GM13976 (cell line): Measurements from ENCODE around the gene HSPA12B.

Experiments
- DNase-seq: peaks from one replicate; pipeline ENCODE4 v3.0.0; 2012; ENCODE audit warnings: low spot score
- in situ Hi-C: fragments of 300-500 bp; cut with MboI; formaldehyde crosslinking; loops from one replicate; pipeline ENCODE4 v1.12.0; 2022; ENCODE audit warnings: low sequenced_read_pairs, mixed read lengths, inconsistent platforms; ENCODE audit not compliant: unreplicated experiment
- TF ChIP-seq, protein P1 (sequence below): IDR thresholded peaks from 2 replicates; pipeline ENCODE4 v1.5.1; 2012; ENCODE audit warnings: borderline replicate concordance, mild to moderate bottlenecking; ENCODE audit not compliant: insufficient read depth; ENCODE audit errors: extremely low read depth, missing control alignments, control extremely low read depth

Gene HSPA12B

DNA sequence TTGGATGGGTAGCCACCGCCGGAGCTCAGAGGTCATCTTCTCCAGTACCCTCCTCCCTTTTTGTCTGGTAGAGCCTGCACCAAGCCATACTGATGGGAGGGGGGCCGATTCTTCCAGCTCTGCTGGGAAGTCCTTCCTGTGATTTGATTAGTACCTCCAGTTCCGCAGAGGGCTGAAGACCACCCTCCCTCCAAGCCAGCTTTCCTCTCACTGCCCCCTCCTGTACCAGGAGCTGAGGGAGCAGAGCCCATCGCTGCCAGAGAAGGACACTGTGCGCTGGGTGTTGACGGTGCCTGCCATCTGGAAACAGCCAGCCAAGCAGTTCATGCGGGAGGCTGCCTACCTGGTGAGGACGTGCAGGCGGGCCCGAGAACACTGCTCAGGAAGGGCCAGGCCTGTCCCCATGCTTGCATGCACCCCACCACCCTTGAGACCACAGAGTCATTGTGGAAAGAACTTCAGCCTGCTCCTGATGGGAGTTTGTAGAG, 13.2 kb downstream of the HSPA12B start:
- TF ChIP-seq, protein P1, sequence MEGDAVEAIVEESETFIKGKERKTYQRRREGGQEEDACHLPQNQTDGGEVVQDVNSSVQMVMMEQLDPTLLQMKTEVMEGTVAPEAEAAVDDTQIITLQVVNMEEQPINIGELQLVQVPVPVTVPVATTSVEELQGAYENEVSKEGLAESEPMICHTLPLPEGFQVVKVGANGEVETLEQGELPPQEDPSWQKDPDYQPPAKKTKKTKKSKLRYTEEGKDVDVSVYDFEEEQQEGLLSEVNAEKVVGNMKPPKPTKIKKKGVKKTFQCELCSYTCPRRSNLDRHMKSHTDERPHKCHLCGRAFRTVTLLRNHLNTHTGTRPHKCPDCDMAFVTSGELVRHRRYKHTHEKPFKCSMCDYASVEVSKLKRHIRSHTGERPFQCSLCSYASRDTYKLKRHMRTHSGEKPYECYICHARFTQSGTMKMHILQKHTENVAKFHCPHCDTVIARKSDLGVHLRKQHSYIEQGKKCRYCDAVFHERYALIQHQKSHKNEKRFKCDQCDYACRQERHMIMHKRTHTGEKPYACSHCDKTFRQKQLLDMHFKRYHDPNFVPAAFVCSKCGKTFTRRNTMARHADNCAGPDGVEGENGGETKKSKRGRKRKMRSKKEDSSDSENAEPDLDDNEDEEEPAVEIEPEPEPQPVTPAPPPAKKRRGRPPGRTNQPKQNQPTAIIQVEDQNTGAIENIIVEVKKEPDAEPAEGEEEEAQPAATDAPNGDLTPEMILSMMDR, result no peak
- in situ Hi-C loops, result no loop called here
- DNase-seq, result no peak

DNA sequence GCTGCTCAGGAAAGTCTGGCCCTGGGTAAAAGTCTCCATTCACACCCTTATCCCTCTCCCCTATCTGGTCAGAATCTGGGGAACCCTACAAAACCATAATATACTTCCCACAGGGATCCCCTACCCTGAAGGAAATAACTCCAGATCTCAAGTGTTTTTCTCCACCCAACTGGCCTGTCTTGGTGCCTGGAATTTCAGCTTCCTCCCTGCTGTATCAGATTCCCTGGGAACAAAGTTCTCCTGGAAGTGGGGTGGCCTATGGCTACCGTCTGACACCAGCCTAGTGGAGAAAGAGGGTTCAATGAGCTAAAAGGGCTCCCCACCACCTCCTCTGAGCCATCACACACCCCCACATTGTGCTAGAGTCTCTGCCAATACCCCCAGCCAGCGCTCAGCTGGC, 15.0 kb downstream of the HSPA12B start:
- in situ Hi-C loops, result no loop called here

DNA sequence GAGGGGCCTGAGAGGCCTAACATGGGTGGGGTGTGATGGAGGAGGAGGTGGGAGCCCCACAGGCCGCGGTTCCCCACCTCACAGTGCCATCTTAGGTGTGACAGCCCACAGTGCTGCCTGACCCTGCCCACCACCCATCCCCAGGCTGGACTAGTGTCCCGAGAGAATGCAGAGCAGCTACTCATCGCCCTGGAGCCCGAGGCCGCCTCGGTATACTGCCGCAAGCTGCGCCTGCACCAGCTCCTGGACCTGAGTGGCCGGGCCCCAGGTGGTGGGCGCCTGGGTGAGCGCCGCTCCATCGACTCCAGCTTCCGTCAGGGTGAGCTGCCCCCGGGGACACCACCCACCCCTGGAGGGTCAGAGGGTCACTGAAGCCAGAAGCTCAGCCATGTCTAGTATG, 15.6 kb downstream of the HSPA12B start:
- in situ Hi-C loops, result no loop called here

More for the DNA sequence above, 15.0 kb downstream of the HSPA12B start:
- TF ChIP-seq, protein P1, result no peak
- no peak for DNase-seq

DNA sequence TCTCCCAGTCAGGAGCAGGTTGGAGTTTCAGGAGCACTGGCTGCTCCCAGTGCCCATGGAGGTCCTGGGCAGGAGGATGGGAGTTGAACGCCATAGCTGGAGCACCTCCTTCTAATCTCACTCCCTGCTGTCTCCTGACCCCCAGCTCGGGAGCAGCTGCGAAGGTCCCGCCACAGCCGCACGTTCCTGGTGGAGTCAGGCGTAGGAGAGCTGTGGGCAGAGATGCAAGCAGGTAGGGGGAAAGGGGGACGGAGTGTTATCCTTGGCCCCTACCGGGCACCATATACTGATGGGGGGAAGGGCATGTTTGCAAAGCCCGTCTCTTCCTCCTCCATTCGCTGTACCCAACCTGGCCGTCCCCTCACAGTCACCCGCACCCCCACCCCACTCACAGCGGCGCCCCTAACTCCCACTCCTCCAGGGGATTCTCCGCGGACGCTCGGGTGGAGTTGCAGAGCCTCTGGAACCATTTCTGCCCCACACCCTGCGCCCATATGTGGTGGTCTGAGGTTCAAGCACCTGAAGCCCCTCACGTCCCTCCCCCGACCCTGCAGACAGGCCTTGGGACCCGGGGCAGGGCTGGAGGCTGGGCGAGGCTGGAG, 16.7 kb downstream of the HSPA12B start:
- in situ Hi-C loops, result no loop called here
- no peak for DNase-seq
- TF ChIP-seq, protein P1, result no peak

More for the DNA sequence above, 15.6 kb downstream of the HSPA12B start:
- TF ChIP-seq, protein P1, result no peak
- no peak for DNase-seq

DNA sequence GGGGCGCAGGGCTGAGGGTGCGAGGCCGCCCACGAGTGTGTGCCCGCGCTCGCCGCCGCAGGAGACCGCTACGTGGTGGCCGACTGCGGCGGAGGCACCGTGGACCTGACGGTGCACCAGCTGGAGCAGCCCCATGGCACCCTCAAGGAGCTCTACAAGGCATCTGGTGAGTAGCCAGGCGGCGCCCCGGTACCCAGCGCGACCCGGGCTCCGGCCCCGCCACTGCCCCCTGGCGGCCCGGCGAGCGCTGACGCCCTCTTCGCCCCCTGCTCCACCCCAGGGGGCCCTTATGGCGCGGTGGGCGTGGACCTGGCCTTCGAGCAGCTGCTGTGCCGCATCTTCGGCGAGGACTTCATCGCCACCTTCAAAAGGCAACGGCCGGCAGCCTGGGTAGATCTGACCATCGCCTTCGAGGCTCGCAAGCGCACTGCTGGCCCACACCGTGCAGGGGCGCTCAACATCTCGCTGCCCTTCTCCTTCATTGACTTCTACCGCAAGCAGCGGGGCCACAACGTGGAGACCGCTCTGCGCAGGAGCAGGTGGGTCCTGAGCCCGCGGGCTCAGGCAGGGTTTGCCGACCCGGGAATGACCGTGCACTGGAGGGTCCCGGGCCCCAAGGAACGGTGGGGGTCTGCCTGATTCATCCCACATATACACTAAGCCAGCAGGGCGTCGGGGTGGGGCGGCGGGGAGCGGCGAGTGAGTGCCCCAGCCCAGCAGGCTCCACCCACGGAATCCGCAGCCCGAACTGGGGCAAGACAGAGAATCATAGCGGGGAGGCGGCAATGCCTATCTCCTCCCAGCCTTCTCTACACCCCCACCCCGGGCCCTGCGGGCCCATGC, 17.4 kb downstream of the HSPA12B start:
- TF ChIP-seq, protein P1, result peak; percentile 26
- peak; percentile 80 for DNase-seq
- in situ Hi-C loops, result no loop called here

DNA sequence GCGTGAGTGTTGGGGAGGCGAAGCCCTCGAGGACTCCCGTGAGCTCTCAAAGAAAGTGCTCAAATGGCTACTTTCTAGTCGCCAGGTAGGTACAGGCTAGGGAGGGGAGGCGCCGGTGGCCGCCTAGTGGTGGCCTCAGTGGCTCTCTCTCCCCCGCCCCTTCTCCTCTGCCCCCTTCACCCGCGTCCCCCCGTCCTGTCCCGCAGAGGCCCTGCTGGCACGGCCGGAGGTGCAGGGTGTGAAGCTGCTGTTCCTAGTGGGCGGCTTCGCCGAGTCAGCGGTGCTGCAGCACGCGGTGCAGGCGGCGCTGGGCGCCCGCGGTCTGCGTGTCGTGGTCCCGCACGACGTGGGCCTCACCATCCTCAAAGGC, 18.8 kb downstream of the HSPA12B start:
- TF ChIP-seq, protein P1, result no peak
- DNase-seq, result no peak
- in situ Hi-C loops, result no loop called here
